Inferior parietal cortex (tissue), 1 donor: ENCODE measurements around the gene LRRC32.

Experiments
- DNase-seq: peaks from one replicate; pipeline ENCODE4 v3.0.0-alpha.2; 2016; ENCODE audit errors: extremely low spot score

Gene LRRC32

DNA sequence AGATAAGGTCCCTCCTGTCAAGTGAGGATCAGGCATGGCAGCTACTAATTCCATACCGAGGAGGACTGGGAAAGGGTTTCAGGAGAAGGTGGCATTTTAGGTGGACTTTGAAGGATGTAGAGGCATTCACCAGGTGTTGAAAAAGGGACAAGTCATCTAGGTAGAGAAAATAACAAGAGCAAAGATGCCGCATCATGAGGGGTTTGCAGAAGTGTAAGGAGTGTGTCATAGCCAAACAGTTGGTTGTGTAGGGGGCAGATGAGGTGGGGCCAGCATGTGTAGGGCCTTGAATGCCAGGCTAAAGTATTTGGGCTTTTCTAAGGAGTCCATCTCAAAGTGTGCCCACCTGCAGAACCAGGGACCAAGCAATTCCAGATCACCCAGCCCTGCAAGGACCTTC is 11.6 kb upstream of the LRRC32 start:
- DNase-seq, result no peak

DNA sequence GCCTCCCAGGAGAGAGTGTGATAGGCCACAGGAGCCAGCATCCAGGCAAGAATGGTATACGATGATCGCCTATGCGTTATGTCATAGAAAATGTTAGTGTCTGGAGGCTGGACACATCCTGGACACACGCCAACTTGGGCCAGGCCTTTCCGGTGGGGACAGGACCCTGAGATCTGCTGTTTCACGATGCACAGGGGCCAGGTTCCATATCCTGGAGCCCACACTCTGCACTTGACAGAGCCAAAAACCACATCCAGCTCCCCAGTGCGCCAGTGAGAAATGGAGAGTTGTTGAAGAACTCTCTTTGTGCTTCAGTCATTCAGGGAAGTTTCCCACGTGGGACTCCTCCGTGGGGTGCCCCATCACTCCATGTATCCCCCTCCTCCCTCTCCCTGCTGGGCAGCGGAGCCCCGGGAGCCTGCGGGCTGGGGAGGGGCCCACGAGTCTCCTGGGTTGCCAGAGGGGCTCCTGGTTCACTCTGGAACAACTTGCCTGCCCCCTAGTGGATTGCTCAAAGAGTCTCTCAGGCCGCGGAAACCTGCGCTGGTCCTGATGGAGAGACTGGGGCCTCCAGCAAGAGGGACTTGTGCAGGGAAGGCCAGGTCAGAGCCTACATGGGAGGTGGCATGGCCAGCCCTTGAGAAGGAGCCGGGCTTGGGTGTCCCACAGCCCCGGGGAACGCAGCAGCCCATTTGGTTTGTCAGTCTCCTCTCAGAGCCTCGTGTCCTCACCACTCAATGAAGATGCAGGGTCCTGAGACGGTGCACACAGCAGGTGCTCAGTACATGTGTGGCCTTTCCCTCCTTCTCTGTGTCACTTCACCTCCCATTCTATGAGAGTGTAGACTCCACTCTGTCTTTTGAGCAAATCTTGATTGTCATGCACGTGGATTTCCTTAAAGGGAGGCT is 10.2 kb upstream of the LRRC32 start:
- DNase-seq, result peak; percentile 66

DNA sequence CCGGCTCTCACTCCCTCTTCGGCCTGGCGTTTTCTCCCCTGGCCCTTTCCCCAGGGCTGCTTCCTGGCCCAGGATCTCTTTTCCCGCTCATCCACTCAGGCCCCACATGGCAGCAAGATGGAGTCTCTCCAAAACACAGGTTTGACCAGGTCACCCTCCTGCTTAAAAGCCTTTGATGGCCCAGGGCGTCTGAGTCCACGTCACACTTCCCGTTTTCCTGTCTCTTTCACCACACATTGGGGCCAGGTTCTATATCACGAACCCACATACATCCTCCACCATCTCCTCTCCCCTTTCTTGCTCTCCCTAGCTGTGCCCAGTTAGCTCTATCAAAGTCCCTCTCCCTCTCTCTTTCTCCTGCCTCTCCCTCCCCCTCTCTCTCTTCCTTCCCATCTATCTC is 7.8 kb upstream of the LRRC32 start:
- DNase-seq, result no peak

DNA sequence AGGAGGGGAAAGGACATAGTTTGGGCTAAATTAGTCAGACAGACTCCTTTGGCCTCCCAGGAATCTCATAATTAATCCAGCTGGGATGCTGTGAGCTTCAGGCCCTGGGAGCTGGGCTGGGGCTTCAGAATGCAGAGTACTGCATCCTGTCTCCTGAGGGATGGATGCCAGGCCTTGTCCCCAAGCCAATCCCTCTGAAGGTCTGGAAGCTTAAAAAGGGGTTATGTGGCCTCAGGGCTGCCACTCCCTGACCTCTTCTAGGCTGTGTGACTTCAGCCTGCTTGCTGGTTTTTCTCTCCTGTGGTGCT is 6.9 kb upstream of the LRRC32 start:
- DNase-seq, result no peak

DNA sequence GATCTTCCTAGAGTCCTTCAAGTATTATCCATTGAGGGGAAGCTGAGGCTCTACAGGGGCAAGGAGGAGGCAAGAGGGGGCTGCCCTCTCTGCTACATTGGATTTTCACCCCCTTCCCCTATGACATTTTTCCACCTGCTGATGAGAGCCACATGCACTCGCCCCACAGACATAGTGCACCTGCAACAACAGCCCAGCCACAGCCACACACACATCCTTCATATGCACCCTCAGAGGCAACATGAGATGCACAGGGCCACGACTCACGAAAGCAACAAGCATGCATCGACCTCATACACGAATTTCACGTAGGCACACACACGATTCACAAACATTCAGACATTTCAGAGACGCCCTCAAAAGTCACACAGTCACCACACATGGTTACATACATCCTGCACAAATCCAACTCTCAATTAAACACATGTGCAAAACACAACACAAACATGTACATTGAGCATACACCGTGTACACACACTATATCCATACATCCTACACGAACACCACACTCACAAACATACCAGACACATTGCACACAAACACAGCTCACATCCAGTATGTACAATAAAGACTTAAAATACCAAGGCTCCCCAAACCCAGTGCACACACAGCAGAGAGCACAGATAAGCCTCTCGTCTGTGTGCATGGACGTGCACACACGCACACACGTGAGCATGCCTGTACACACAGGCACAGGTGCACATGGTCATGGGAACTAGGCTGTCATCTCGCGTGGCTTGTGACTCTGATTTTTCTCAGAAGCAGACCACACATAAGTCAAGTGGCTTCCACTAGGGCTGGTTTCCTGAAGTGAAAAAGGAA is 6.3 kb upstream of the LRRC32 start:
- DNase-seq, result no peak

DNA sequence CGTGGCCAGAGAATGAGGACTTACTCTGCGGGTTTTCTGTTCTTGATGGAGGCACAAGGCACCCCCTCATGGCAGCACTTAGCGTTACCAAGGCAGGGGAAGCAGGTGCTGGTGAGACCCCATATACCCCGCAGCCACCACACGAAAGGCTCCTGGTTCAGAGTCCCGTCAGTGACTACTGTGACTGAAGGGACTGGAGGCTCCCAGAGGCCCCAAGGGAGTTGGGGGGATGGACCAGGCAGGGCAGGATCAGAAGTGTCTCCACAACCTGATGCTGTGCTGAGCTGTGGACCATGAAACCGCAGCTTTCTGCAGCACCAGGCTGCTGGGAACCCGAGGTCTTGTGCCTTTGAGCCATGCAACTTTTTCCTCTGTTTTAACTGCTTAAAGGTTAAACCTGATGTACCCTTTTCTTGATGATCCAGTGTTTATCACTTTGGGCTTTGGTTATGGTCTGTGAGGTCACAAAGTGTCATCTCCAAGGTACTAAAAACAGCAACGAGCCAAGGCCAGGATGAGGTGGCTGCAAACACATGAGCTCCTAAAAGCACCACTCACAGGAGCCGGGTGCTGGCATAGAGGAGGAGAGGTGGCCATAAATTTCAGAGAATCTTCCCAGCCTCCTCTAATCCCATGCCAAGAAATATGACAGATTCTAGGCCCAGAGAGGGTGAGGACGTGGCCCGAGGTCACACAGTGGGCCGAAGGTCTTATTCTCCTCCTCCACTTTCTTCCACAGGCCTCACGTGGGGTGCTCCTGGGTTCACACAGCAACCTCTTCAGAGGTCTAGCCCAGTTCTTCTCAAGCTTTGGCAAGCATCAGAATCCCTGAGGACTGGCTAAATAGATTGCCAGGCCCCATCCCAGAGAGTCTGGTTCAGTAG is 4.2 kb upstream of the LRRC32 start:
- DNase-seq, result no peak

DNA sequence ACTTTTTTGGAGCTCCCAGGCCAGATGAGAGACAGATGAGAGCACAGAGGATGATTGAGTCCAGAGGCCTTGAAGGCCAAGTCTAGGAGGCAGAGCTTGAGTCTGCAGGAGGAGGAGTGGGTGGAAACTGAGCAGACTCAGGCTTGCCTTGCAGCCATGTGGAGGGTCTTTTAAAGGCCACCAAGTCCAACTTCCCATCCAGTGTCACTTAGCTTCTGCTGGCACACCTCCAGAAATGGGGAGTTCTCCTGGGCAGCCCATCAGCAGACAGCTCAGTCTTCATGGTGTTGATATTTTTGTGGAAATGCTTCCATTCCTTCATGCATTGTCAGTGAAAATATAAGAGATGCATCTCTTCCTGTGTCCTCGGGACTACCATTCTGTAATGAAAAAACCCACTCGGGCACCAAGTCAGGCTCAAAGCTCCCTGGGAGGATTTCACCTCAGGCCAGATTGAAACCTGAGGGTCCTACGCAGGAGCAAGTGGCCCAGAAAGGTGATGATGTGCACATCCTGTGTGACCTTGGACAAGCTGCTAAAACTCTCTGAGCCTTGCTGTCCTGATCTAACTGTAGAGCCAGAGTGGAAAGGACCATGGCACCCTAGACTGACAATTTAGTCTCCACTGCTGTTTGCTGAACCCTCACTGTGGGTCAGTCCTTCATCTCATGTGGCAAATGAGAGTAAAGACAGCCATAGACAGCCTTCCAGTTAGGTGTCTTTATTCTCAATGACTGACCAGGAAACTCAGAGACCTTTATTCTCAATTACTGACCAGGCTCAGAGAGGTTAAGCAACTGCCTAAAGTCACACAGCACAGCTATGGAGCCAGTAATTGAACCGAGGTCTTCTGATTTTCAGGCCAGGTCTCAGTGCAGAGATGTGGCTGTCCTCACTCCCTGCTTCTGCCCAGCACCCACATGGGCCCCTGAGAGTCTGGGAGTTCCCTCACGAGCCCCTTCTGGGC is 2.9 kb upstream of the LRRC32 start:
- DNase-seq, result no peak

DNA sequence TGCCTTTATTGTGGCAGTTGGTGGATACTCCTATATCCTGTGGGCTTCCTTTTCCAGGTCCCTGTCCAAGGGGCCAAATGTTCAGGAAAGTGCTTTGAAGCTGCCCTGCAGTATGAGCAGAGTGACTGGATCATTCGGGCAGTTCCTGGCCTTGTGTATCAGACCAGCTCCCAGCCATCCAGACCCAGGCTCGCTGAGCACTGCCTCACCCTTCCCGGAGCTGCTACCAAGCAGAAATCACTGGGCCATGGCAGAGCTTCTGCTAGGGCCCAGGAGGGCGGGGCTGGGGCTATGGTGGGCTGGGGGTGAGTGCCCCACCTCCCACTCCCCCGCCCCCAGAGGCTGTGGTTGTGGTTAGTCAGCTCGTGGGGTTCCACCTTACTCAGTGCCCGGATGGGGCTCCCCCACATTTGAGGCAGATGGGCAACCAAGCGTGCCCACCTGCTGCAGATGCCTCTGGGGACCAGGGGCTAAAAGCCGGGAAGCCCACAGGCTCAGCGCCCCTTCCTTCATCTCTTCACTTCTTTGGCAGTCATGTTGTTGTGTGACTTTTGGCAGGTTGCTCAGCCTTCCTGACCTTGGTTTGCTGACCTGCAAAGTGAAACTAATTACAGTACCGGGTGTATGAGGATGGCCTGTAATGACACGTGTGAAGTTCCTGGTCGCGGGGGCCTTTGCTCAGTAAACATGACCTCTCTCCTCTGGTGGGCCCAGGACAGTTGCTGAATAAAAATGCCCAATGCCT is 2.1 kb upstream of the LRRC32 start:
- no peak for DNase-seq

DNA sequence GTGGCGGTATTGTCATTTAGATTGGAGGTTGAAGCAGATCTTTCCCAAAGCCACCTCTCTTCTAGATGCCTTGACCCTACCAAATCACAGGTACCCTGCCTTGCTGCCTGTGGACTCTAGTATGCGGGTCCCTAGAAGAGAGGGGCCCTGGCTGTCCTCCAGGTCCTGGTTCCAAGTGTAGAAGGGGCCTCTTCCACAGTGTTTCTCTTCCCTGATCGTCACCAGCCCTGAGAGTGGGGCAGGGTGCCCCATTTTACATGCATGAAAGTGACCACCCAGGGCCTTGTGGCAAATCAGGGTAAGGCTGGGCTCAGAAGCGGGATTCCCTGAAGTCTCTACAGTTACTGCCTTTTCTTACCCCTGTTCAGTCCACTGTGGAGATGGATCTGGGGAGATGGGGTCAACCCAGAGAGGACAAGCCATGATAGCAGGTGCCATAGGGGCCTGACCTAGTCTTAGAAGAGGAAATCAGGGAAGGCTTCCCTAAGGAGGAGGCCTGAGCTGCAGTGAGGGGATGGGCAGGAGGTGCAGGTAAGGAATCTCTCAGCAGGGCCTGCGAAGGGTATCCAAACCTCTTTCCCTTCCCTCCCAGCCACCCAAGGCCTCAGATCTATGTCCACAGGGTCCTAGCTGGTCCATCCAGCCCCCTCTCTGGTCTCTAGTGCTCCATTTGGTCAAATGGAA is 1.2 kb upstream of the LRRC32 start:
- no peak for DNase-seq

DNA sequence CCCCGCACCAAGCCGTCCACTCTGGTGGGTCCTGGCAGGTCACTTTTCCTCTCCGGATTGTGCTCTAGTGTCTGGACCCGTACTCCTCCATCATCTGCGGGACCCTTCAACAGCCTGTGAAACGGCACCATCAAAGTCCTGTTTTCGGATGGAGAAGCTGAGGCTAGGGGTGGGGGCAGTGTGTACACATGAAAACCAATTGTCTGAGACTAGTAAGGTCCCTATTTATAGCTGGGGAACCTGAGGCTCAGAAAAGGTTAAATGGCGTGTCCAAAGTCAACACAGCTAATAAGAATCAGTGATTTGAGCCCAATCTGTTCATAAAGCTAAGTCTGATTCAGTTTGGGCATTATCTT is 668 bp upstream of the LRRC32 start:
- no peak for DNase-seq

DNA sequence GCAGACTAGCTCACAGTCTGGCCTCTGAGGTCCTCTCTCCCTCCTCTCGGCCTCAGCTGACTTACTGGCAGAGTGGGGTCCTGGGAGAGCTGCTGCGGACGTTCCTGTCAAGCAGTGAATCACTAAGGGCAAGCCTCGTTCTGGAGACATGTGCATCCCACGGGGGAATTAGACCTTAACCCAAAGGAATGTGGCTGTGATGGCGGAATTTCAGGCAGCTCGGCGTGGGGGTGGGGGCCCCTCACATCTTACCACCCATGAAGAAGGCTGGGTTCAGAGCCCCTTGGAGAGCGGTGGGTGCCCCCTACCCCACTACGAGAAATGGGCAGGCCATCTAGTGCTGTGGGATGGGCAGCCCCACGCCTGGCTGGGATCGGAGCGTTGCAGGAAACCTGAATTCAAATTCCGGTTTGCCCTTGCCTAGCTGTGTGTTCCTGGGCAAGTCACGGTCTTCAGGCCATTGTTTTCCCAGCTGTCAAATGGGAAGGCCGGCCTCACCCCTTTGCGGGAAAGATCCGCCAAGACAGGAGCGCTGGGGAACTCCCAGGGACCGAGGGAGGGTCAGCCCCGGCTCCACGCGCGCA is 554 bp downstream of the LRRC32 start:
- DNase-seq, result no peak

DNA sequence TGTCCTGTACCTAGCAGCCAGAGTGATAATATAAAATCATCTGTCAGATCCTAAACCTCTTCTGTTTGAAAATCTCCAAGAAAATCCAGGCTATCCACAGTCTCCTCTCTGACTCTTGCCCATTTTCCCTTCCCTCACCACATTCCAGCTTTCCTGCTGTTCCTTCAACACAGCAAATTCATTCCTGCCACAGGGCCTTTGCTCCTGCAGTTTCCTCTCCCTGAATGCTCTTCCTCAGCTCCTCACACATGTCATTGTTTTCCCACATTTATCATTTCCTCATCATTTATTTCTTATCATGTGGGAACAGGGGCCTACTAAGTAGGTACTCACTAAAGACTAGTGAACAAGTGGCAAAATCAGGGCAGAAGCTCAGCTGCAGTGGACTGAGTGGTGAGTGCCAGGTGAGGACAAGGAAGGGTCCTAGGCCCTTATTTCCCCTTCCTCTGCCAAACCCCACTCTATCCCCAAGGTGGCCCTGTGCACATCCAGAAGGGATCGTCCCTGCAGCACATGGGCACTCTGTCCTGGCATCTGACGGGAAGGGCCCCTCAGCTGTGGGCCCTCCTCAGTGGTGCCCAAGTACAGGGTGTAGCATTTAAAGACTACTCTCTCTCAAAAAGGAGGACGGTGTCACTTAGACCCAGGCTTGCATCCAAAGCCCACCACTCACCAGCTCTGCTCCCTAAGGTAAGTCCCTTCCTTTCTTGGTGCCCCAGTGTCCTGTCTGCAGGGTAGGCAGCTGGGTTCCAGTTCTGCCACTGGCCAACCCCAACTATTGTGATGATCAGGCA is 2.0 kb downstream of the LRRC32 start:
- DNase-seq, result no peak

DNA sequence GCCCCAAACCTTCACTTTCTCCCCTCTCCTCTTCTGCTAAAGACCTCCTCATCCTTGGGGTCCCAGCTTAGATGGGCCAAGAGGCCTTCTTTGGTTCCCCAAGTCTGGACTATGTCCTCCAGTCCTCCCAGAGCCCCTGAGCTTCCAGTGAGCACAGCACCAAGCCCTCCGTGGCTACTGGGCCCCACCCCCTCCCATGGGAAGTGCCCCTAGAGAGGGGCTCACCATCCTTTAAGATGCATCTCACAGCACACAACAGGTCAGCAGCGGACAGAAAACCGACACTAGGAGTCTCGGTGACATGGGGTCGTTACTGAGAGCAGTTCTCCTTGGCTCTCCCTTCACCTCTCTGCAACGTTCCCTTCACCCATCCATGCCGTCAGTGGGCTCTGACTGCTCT is 2.7 kb downstream of the LRRC32 start:
- no peak for DNase-seq

DNA sequence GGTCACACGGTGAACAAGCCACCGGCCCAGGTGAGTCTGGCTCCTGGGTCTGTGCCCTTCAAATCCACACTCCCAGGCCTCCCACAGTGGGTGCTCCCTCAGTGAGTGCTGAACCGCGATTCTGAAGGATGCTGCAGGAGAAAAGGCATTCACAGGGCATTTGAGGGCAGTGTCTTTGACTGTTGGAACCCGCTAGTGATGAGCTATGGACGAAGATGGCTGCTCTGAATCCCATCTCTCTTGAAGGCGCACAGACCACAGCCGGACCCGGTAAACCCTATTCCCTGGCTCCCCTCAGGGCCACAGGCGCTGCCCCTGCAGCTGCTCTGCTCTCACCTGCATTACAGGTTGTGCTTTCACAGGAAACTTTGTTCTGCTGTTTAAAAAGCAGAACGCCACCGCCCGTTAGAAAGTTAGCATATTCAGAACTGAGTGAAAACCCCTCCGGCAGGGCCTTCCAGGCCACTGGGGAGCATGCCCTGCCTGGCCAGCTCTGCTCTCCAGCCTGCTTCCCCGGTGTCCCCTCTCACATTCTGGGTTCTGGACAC is 3.2 kb downstream of the LRRC32 start:
- DNase-seq, result no peak

DNA sequence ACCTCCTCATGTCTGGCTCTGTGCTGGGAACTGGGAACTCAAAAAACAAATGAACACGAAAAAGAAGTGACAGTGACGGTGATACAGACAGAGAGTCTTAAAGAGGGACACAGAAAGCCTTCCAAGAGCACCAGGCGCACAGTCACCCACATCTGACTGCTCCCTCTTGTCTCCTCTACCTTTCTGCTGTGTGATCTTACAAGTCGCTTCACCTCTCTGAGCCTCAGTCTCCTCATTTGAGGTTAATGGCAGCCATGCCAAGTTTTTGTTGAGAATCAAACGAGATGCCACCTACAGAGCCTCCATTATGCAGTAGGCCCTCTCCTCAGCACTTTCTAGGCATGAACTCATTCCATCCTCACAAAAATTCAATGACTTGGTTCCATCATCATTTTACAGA is 3.7 kb downstream of the LRRC32 start:
- DNase-seq, result no peak

DNA sequence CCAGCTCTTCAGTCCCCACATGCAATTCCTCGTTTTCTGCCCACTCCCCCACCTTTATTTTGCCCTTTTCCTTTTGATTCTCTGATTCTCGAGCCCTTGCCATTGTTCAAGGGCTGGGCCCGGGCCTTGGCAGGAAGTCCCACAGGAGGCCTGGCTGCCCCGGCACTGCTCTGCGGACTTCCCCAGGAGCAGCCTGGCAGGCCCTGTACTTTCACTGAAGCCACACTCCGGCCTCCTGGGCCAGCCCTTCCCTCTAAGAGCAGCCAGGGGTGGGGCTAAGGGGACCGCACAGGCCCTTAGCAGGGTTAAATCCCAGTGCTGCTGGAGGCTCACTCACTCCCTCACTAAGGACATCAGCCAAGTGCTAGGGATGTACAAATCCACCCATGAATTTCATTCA is 4.1 kb downstream of the LRRC32 start:
- DNase-seq, result no peak

DNA sequence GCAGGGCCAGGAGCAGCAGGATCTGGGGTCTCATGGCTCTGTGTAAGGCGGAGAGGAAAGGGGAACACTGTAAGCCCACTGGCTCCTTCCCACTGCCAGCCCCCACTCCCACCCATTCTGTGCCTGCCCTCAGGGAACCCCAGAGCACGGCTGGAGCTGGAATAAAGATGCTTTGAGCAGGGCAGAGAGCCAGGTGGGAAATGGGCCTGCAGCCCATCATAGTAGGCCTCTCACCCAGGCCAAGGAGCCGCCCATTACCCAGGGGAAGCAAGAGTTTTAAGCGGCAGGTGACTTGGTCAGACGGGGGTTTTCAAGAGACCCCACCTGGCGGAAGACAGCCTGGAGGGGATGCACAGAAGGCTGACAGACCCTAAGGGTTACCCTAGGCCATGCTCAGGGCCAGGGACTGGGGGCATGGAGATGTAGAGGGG is 4.6 kb downstream of the LRRC32 start:
- DNase-seq, result no peak

DNA sequence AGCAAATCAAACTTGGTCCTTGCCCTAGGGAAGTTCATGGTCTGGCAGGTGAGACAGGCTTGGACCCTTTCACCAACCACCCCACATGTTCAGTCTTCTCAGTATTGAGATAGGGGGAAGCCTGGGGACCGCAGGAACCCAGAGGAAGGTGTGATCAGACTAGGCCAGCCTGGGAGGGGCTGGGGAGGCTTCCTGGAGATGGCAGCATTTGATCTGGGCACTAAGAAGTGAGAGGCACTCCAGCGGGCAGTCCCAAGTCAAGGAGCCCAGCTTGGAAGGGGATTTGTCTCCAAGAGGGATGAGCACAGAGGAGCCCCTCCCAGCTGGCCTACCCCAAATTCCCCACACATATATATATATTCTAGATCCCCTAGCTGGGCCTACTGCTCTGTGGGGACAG is 5.4 kb downstream of the LRRC32 start:
- DNase-seq, result no peak
